Osteoblast (primary cell): ENCODE data around the gene ZMYM3. TPM values are rescaled to one million over a fixed set of nuclear protein-coding genes. Genes with fewer than 3 reads are reported as not detected.
A peak's percentile ranks its signal among the peaks of the same experiment; 100 is the strongest.
"Not testable (repeated sequence)": the region's sequence is repeated elsewhere in the genome, so short reads cannot be mapped to it uniquely, and the experiment has no call there.

Experiments used
- DNase-seq: peaks from one replicate; pipeline ENCODE4 v3.0.0; 2011; ENCODE audit warnings: low spot score, mixed read lengths; ENCODE audit not compliant: insufficient read length; ENCODE audit errors: missing footprints
- H2AFZ ChIP-seq: 2 replicates; pipeline ENCODE4 v1.6.0; 2011; ENCODE audit warnings: mild to moderate bottlenecking, low read length
- H3K27ac ChIP-seq: 2 replicates; pipeline ENCODE4 v1.5.1; 2011; ENCODE audit warnings: mild to moderate bottlenecking, low read depth, low read length, moderate library complexity
- H3K27me3 ChIP-seq: 2 replicates; pipeline ENCODE4 v1.6.0; 2012; ENCODE audit warnings: mild to moderate bottlenecking, control low read depth, inconsistent platforms, low read length, moderate library complexity; ENCODE audit not compliant: insufficient read depth
- H3K36me3 ChIP-seq: 2 replicates; pipeline ENCODE4 v1.5.1; 2011; ENCODE audit warnings: mild to moderate bottlenecking, low read length, control low read depth, moderate library complexity; ENCODE audit not compliant: insufficient read depth
- H3K4me1 ChIP-seq: 2 replicates; pipeline ENCODE4 v1.5.1; 2011; ENCODE audit warnings: mild to moderate bottlenecking, low read length, control low read depth, moderate library complexity; ENCODE audit not compliant: insufficient read depth
- H3K4me2 ChIP-seq: 2 replicates; pipeline ENCODE4 v1.6.0; 2011; ENCODE audit warnings: mild to moderate bottlenecking, low read length; ENCODE audit not compliant: insufficient read depth
- H3K4me3 ChIP-seq: fragments of 200-600 bp; sonication (generic); 3 replicates; pipeline ENCODE4 v1.5.1; 2012; ENCODE audit warnings: mild to moderate bottlenecking, low read length, inconsistent platforms; ENCODE audit not compliant: insufficient read depth
- H3K79me2 ChIP-seq: 2 replicates; pipeline ENCODE4 v1.6.0; 2012; ENCODE audit warnings: mild to moderate bottlenecking, low read length, control low read depth, inconsistent platforms; ENCODE audit not compliant: insufficient read depth
- H3K9me3 ChIP-seq: 2 replicates; pipeline ENCODE4 v1.5.1; 2011; ENCODE audit warnings: low read depth, low read length, control low read depth
- H4K20me1 ChIP-seq: 2 replicates; pipeline ENCODE4 v1.6.0; 2012; ENCODE audit warnings: mild to moderate bottlenecking, low read length, control low read depth; ENCODE audit not compliant: insufficient read depth
- total RNA-seq: library from RNA; depleted of rRNA; stranded (reverse); fragments of >200 nt; gene quantifications from 2 replicates; pipeline ENCODE4 v1.2.3, GENCODE V29; 2012
- TF ChIP-seq, protein P1 (sequence below): IDR thresholded peaks from 2 replicates; pipeline ENCODE4 v1.5.1; 2011; ENCODE audit warnings: mild to moderate bottlenecking, low read depth, low read length, moderate library complexity; ENCODE audit errors: extremely low read depth

ZMYM3 gene
- total RNA-seq, result 15.6 TPM in 2 replicates

GRCh38 chrX:71254092-71254963 is at the start of gene ZMYM3:
ZMYM3 (minus strand) TSS chrX:71254140; CDS start chrX:71253255, 885 bp downstream.
- Histone ChIP-seq H3K4me3 (peak within 1 kb of the TSS; percentile 89), H3K27me3 (no peaks in the 10 kb centered on the region), H2AFZ (peak within 1 kb of the TSS; percentile 70), H3K36me3 (no peaks in the 10 kb centered on the region), H3K9me3 (no peaks in the 10 kb centered on the region), H3K27ac (no peak within 1 kb of the TSS), H3K79me2 (peaks cover 15% of the 10 kb centered on the region), H3K4me2 (peak within 1 kb of the TSS; percentile 92), H3K4me1 (peaks cover 3% of the 10 kb centered on the region), H4K20me1 (peaks cover 3% of the 10 kb centered on the region)
- DNase-seq, result peak; percentile 98
- TF ChIP-seq, protein P1, sequence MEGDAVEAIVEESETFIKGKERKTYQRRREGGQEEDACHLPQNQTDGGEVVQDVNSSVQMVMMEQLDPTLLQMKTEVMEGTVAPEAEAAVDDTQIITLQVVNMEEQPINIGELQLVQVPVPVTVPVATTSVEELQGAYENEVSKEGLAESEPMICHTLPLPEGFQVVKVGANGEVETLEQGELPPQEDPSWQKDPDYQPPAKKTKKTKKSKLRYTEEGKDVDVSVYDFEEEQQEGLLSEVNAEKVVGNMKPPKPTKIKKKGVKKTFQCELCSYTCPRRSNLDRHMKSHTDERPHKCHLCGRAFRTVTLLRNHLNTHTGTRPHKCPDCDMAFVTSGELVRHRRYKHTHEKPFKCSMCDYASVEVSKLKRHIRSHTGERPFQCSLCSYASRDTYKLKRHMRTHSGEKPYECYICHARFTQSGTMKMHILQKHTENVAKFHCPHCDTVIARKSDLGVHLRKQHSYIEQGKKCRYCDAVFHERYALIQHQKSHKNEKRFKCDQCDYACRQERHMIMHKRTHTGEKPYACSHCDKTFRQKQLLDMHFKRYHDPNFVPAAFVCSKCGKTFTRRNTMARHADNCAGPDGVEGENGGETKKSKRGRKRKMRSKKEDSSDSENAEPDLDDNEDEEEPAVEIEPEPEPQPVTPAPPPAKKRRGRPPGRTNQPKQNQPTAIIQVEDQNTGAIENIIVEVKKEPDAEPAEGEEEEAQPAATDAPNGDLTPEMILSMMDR, result no peak

GRCh38 chrX:71302461-71303213 is 48.7 kb upstream of the ZMYM3 start:
- H3K4me1 ChIP-seq, result peaks cover 5% of the 10 kb centered on the region
- H3K9me3 ChIP-seq, result no peaks in the 10 kb centered on the region
- peak; percentile 69 for DNase-seq
- H3K27ac ChIP-seq, result no peak overlapping the region
- H2AFZ ChIP-seq, result no peak overlapping the region
- no peak overlapping the region for H3K4me3 ChIP-seq
- no peak overlapping the region for H3K4me2 ChIP-seq
- H3K36me3 ChIP-seq, result peaks cover 30% of the 10 kb centered on the region
- TF ChIP-seq, protein P1, result no peak
- no peaks in the 10 kb centered on the region for H4K20me1 ChIP-seq
- no peaks in the 10 kb centered on the region for H3K27me3 ChIP-seq
- H3K79me2 ChIP-seq, result no peaks in the 10 kb centered on the region

DNA sequence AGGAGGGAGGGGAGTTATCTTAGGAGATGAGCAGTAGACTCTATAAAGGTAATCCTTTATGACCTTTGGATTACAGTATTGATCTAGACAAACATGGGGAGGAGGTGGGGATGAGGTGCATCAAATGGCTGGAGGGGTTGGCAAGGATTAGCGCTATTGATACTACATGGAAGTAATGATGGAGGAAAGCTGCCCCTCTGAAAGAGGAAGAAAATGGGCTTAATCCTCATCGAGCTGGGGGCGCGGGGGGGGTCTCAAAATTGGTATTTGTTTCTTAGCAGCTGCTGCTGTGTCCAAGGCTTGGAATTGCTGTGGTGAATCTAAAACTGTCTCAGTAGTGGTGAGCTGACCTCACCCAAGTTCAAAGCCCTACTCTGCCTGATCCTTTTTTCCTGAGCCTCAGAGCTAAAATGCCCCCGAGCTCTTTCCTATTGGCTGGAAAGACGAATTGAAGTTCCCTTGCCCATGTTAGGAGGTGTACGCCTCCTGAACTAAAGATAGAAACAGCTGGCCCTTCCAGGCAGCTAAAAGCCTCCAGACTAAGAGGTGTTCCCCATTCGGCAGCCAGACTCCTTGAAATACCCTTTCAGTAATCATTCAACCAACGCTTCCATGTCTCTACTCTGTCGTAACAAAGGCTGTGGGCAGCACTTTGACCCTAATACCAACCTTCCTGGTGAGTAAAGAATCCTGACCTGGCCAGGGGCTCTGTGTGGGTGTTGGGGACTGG is 47.4 kb upstream of the ZMYM3 start, which contains the start of gene ITGB1BP2:
ITGB1BP2 (plus strand) TSS at position 556 of the 730 bp plus-strand sequence; CDS start at position 613, 57 bp downstream.
- no peak within 1 kb of the TSS for H3K4me2 ChIP-seq
- H2AFZ ChIP-seq, result no peak within 1 kb of the TSS
- H3K36me3 ChIP-seq, result peaks cover 42% of the 10 kb centered on the region
- peaks cover 5% of the 10 kb centered on the region for H3K4me1 ChIP-seq
- H3K4me3 ChIP-seq, result no peak within 1 kb of the TSS
- DNase-seq, result peak; percentile 69
- H3K27me3 ChIP-seq, result no peaks in the 10 kb centered on the region
- TF ChIP-seq, protein P1, result no peak
- no peak within 1 kb of the TSS for H3K27ac ChIP-seq
- H3K9me3 ChIP-seq, result no peaks in the 10 kb centered on the region
- H4K20me1 ChIP-seq, result no peaks in the 10 kb centered on the region
- H3K79me2 ChIP-seq, result no peaks in the 10 kb centered on the region

DNA sequence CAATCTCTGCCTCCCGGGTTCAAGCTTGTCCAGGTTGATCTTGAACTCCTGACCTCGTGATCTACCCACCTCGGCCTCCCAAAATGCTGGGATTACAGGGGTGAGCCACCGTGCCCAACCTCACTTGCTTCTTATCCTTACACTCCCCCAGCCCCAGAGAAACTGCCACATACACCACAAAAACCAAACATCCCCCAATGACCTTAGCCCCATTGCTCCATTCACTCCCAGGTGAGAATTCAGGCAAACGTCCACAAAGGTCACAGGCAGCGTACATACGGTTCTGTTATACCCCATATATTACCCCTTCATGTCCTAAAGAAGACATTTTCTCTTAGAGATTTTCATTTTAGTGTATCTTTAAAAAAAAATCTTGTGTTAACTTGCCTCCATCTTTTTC is 46.6 kb upstream of the ZMYM3 start:
- peaks cover 49% of the 10 kb centered on the region for H3K36me3 ChIP-seq
- not testable (repeated sequence) for H3K27ac ChIP-seq, H3K4me1 ChIP-seq

GRCh38 chrX:71300064-71300463 is 46.1 kb upstream of the ZMYM3 start:
- H3K4me3 ChIP-seq, H3K27ac ChIP-seq, H4K20me1 ChIP-seq, DNase-seq, H3K27me3 ChIP-seq, H3K4me1 ChIP-seq, H3K4me2 ChIP-seq, H3K79me2 ChIP-seq, H2AFZ ChIP-seq, H3K9me3 ChIP-seq: not testable (repeated sequence)
- peaks cover 49% of the 10 kb centered on the region for H3K36me3 ChIP-seq

More for the DNA sequence above, 46.6 kb upstream of the ZMYM3 start:
- not testable (repeated sequence) for DNase-seq, H4K20me1 ChIP-seq, H2AFZ ChIP-seq, H3K4me3 ChIP-seq, H3K79me2 ChIP-seq, H3K9me3 ChIP-seq, H3K27me3 ChIP-seq, H3K4me2 ChIP-seq
